Activated CD4-positive, alpha-beta T cell treated with anti-CD3 and anti-CD28 coated beads, Interleukin-2, amount 10 ng/mL, durations not matched to agents 7 days and 5 days (primary cell): ENCODE data around the gene SNAI3. TPM values are rescaled to one million over a fixed set of nuclear protein-coding genes. Genes with fewer than 3 reads are reported as not detected.

Source experiments
- CTCF ChIA-PET: fragments of 350-600 bp; sonication (Branson Sonifier 250); formaldehyde crosslinking; loops from one replicate; lab custom pipeline; 2021; ENCODE audit warnings: antibody characterized with exemption; lab: Charles Lee
- POLR2A ChIA-PET: fragments of 350-600 bp; sonication (Branson Sonifier 250); formaldehyde crosslinking; loops from one replicate; lab custom pipeline; 2021; ENCODE audit warnings: antibody characterized with exemption; lab: Charles Lee
- DNase-seq: peaks from one replicate; pipeline ENCODE4 v3.0.0-alpha.2; 2020
- H3K27ac Mint-ChIP-seq: one replicate; pipeline ENCODE4 v1.8.0; 2021; ENCODE audit warnings: mild to moderate bottlenecking, moderate library complexity, mixed read lengths
- H3K27me3 Mint-ChIP-seq: one replicate; pipeline ENCODE4 v1.8.0; 2021; ENCODE audit warnings: mixed read lengths
- H3K36me3 Mint-ChIP-seq: one replicate; pipeline ENCODE4 v1.8.0; 2021; ENCODE audit warnings: low read depth, mixed read lengths
- H3K4me1 Mint-ChIP-seq: one replicate; pipeline ENCODE4 v1.8.0; 2021; ENCODE audit warnings: mixed read lengths
- H3K4me3 Mint-ChIP-seq: one replicate; pipeline ENCODE4 v1.8.0; 2021; ENCODE audit warnings: mild to moderate bottlenecking, moderate library complexity, mixed read lengths
- H3K9me3 Mint-ChIP-seq: one replicate; pipeline ENCODE4 v1.8.0; 2021; ENCODE audit warnings: mixed read lengths
- total RNA-seq, 2 experiments: library from RNA; stranded (reverse); gene quantifications; one replicate each; pipeline ENCODE4 v1.2.3, GENCODE V29; 2021

SNAI3 gene
- 10 to 100 TPM; 21.0 to 24.2 TPM for total RNA-seq

DNA sequence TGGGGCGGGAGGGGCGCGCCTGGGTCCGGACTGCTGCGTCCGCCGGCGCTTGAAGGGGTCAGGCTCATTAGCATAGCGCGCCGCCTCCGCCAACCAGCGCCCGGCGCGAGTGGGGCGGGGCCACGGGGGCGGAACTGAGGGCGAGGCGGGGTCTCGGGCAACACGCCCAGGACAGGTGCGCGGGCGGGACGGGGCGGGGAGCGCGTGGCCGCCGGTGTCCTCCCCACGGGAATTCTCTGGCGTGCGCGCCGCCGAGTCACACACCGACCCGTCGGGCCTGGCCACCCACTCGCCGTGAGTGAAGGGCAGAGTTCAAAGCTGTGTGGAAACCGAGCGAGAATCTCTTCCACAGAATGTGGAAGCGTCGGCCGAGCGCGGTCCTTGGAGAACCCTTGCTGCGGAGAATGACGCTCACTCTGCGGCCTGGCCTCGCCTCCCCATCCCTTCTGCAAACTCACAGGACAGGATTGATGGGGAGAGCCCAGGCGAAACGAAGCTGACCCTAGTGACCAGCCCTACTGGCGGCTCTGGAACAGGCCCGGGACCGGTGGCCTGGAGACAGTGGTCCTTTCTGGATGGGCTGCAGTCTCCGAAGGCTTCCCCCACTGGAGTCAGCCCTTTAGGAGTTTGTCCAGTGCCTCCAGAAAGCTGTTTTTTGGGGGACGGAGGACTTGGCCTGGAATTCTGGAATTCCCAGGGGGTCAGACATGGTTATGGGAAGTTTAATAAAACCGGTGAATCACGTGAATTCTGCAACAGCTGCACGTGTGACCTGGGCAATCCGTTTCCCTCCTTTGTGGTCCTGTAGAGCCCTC, at the start of gene SNAI3:
Gene SNAI3, minus strand, starts transcription at position 69 of the 815 bp plus-strand sequence. CDS start 101 bp downstream, outside the sequence.
- peak within 1 kb of the TSS; percentile 79 for H3K4me3 Mint-ChIP-seq
- peaks cover 73% of the 10 kb centered on the region for H3K4me1 Mint-ChIP-seq
- H3K27me3 Mint-ChIP-seq: no peaks in the 10 kb centered on the region
- H3K27ac Mint-ChIP-seq: peak within 1 kb of the TSS; percentile 71
- ChIA-PET CTCF (interaction anchor here (0.6 to 1.3 kb wide), 4 partner anchors 14 to 58 kb away, joined by 3 to 4 read pairs (median 3); no protein-coding TSS in a partner anchor), POLR2A (interaction anchor here (1.5 kb wide), 1 partner anchor 14 kb away, joined by 5 read pairs; no protein-coding TSS in a partner anchor)
- peak; percentile 89 for DNase-seq
- no peaks in the 10 kb centered on the region for H3K9me3 Mint-ChIP-seq
- peaks cover 16% of the 10 kb centered on the region for H3K36me3 Mint-ChIP-seq

DNA sequence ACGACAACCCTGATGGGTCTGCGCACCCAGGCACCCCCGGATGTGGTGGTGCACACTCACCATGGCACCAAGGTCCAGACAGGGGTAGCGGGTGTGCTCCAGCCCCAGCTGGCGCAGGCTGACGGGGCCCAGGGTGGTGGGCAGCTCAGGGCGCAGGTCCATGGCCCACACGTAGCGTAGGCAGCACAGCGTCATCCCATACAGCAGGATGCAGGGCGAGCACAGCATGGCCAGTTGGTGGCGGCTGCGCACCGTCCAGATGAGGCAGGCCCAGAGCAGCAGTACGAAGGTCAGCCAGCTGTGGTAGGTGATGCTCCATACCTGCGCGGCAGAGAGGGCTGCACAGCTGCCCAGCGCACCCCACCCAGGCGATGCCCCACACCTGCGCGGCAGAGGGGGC, 49.8 kb upstream of the SNAI3 start:
- Mint-ChIP-seq H3K9me3 (no peaks in the 10 kb centered on the region), H3K4me3 (no peak overlapping the region), H3K4me1 (peaks cover 3% of the 10 kb centered on the region), H3K27ac (no peak overlapping the region), H3K36me3 (peaks cover 14% of the 10 kb centered on the region), H3K27me3 (no peaks in the 10 kb centered on the region)
- DNase-seq: no peak
- ChIA-PET CTCF (interaction anchor here (0.6 to 2.7 kb wide), 7 partner anchors 10 to 431 kb away, joined by 3 to 26 read pairs (median 6); partner anchors contain the start of gene APRT), POLR2A (no interaction called here)

DNA sequence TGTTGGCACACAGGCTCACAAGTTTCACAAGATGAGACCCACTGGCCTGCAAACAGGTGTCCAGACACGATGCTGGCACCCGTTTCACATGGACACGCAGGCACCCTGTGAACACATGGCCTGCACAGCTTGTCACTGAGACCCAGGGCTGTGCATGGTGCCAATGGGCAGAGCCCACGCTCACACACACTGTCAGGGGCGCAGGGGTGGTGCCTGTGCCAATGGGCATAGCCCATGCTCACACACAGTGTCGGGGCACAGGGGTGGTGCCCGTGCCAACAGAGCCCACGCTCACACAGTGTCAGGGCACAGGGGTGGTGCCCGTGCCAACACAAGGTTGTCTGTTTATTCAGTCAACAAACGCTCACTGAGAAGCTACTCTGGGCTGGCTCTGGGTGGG, 49.3 kb upstream of the SNAI3 start:
- no peak for DNase-seq
- H3K27ac Mint-ChIP-seq: no peak overlapping the region
- H3K9me3 Mint-ChIP-seq: no peaks in the 10 kb centered on the region
- H3K36me3 Mint-ChIP-seq: peaks cover 15% of the 10 kb centered on the region
- no peak overlapping the region for H3K4me3 Mint-ChIP-seq
- ChIA-PET CTCF (interaction anchor here (0.6 to 2.7 kb wide), 5 partner anchors 18 to 432 kb away, joined by 3 to 11 read pairs (median 4); partner anchors contain the start of gene APRT), POLR2A (no interaction called here)
- H3K4me1 Mint-ChIP-seq: peaks cover 5% of the 10 kb centered on the region
- no peaks in the 10 kb centered on the region for H3K27me3 Mint-ChIP-seq

DNA sequence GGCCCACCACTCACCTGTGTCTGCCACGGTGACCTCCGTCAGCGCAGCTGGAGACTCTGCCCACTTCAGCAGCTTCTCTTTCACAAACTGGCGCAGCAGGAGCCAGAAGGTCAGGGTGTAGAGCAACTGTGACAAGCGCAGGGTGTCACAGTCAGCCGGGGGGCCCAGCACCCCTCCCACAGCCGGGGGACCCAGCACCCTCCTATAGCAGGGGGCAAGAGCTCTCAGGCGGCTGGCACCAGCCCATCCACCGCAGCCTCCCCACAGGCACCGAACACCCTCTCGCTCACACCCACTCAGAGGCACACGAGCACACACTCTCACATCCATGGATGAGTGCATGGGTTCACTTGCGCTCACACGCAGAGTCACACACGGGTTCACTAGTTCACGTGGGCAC, 48.8 kb upstream of the SNAI3 start:
- ChIA-PET CTCF (interaction anchor here (0.9 to 1.6 kb wide), 2 partner anchors 18 to 432 kb away, joined by 3 to 4 read pairs; no protein-coding TSS in a partner anchor), POLR2A (no interaction called here)
- peaks cover 5% of the 10 kb centered on the region for H3K4me1 Mint-ChIP-seq
- H3K9me3 Mint-ChIP-seq: no peaks in the 10 kb centered on the region
- peaks cover 15% of the 10 kb centered on the region for H3K36me3 Mint-ChIP-seq
- H3K4me3 Mint-ChIP-seq: no peak overlapping the region
- DNase-seq: no peak
- no peaks in the 10 kb centered on the region for H3K27me3 Mint-ChIP-seq
- no peak overlapping the region for H3K27ac Mint-ChIP-seq

DNA sequence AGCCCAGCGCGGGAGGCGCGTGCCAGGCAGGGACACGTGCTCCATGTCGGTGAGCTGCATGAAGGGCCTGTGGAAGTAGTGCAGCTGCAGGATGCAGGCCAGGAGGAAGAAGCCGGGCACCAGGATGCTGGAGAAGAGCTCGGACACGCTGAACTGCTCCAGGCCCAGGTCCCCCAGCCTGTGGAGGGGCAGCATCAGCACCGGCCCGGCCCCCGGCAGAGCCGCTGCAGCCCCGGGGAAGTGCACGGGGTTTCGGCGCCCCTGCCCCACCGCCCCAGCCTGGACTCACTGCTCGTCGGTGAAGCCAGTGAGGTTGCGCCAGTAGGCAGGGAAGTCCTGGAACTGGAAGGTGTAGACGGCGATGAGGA, 48.0 kb upstream of the SNAI3 start:
- no peak overlapping the region for H3K27ac Mint-ChIP-seq
- H3K36me3 Mint-ChIP-seq: peaks cover 15% of the 10 kb centered on the region
- DNase-seq: no peak
- POLR2A ChIA-PET: no interaction called here
- no peaks in the 10 kb centered on the region for H3K27me3 Mint-ChIP-seq
- no peak overlapping the region for H3K4me3 Mint-ChIP-seq
- CTCF ChIA-PET: interaction anchor here (1.6 kb wide), 1 partner anchor 17 kb away, joined by 4 read pairs; no protein-coding TSS in a partner anchor
- H3K4me1 Mint-ChIP-seq: peaks cover 5% of the 10 kb centered on the region
- H3K9me3 Mint-ChIP-seq: no peaks in the 10 kb centered on the region

DNA sequence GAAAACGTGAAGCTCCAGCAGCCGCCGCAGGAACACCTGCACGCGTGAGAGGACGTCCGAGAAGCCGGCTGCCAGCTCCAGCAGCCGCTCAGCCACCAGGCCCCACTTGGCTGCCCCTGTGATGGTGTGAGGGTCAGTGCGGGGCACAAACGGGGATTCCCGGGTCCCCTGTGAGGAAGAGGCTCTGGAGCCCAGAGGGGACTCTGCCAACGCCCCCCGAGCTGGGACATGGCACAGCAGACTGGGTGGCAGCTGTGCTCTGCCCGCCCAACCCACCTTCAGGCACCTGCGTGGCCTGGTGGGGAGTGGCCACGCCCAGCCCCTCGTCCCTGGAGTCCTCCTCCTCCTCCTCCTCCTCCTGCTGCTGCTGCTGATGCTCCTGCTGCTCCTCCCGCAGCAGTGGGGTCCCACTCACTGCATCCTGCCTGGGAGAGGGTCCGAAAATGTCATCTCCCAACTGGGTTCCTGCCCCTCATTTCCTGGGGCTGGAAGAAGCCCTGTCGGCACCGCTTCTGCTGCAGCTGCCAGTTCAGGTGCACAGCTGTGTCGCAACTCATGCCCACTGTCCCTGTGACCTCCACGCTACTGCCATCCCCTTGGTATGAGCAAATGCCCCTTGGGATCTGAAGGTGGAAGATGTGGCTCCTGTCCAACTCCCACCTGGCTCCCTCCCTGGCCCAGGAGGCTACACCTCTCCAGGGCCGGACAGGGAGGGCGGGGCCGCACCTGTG, 47.5 kb upstream of the SNAI3 start:
- POLR2A ChIA-PET: no interaction called here
- no peaks in the 10 kb centered on the region for H3K9me3 Mint-ChIP-seq
- DNase-seq: no peak
- no peak overlapping the region for H3K27ac Mint-ChIP-seq
- H3K4me1 Mint-ChIP-seq: peaks cover 5% of the 10 kb centered on the region
- CTCF ChIA-PET: interaction anchor here (1.5 to 1.6 kb wide), 2 partner anchors 9 to 17 kb away, joined by 4 to 7 read pairs; no protein-coding TSS in a partner anchor
- H3K4me3 Mint-ChIP-seq: no peak overlapping the region
- H3K27me3 Mint-ChIP-seq: no peaks in the 10 kb centered on the region
- peaks cover 15% of the 10 kb centered on the region for H3K36me3 Mint-ChIP-seq

DNA sequence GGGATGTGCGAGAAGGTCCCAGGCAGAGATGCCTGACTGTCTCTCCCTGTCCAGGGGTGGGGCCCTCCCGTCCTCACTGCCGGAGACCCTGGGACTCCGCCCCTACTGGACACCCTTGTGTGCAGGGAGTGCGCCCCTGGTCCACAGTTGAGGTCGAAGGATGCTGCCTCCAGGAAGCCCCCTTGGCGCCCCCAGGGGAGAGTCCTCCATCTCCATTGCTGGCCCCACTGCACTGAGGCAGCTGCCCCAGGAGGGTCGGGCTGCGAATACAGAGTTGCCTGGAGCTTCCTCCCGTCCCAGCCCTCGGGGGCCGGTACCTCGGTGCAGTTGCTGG, 46.6 kb upstream of the SNAI3 start:
- no peak for DNase-seq
- Mint-ChIP-seq H3K9me3 (no peaks in the 10 kb centered on the region), H3K27ac (no peak overlapping the region), H3K36me3 (peaks cover 15% of the 10 kb centered on the region), H3K4me1 (peaks cover 5% of the 10 kb centered on the region), H3K4me3 (no peak overlapping the region), H3K27me3 (no peaks in the 10 kb centered on the region)
- POLR2A ChIA-PET: no interaction called here
- CTCF ChIA-PET: interaction anchor here (1.5 kb wide), 1 partner anchor 10 kb away, joined by 7 read pairs; no protein-coding TSS in a partner anchor

DNA sequence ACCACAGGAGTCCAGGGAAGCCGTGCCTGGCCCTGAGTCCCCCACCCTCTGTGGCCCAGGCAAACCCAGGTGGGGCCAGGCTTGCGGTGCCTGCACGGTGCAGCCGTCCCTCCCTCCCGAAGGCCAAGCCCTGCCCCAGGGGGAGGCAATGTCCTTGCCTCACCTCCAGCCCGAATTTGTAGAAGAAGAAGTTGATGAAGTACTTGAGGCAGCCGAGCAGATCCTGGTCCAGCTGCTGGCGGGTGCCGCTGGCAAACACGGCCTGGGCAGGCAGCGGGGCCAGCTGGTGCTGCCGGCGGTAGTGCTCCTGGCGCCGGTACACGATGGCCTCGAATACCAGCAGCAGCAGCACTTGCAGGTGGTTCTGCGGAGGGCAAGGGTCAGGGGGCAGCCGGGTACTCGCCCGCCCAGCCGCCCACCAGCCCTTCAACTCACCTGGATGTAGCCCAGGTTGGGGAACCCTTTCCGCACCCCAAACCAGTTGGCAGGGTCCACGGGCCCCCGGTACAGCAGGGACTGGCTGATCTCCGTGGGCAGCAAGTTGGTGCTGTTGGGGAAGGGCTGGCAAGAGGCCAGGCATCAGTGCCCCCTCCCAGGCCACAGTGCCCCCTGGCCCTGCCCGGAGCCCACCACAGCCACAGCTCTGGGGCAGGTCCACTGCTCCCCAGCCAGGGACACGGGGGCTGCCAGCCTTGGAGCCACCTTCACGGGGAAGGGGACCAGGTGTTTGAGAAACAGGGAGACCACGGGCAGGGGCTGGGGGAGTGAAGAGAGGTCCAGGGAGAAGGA, 46.1 kb upstream of the SNAI3 start:
- Mint-ChIP-seq H3K27me3 (no peaks in the 10 kb centered on the region), H3K27ac (no peak overlapping the region), H3K9me3 (no peaks in the 10 kb centered on the region), H3K4me1 (peaks cover 5% of the 10 kb centered on the region), H3K4me3 (no peak overlapping the region), H3K36me3 (peaks cover 18% of the 10 kb centered on the region)
- CTCF ChIA-PET: interaction anchor here (1.5 kb wide), 1 partner anchor 11 kb away, joined by 7 read pairs; no protein-coding TSS in a partner anchor
- no peak for DNase-seq
- POLR2A ChIA-PET: no interaction called here

DNA sequence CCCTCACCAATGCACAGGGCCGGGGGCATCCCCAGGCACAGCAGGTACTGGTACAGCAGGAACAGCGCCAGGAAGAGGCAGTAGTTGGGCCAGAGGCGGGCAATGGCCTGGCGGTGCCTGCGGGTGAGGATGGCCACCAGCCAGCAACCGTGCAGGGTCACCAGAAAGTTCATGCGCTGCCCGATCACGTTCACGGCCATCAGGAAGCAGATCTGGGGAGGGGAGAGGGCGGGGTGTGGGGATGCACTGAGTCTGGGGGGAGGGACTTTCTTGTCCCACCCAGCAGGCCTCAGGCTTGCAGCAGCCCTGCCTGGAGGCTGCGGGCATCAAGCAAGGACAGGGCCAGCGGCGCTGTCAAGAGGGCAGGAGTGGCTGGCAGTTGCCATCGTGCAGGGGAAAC, 45.4 kb upstream of the SNAI3 start:
- H3K4me1 Mint-ChIP-seq: peaks cover 5% of the 10 kb centered on the region
- ChIA-PET CTCF (no interaction called here), POLR2A (no interaction called here)
- no peak for DNase-seq
- H3K27me3 Mint-ChIP-seq: no peaks in the 10 kb centered on the region
- H3K27ac Mint-ChIP-seq: no peak overlapping the region
- H3K36me3 Mint-ChIP-seq: peaks cover 17% of the 10 kb centered on the region
- no peaks in the 10 kb centered on the region for H3K9me3 Mint-ChIP-seq
- H3K4me3 Mint-ChIP-seq: no peak overlapping the region

DNA sequence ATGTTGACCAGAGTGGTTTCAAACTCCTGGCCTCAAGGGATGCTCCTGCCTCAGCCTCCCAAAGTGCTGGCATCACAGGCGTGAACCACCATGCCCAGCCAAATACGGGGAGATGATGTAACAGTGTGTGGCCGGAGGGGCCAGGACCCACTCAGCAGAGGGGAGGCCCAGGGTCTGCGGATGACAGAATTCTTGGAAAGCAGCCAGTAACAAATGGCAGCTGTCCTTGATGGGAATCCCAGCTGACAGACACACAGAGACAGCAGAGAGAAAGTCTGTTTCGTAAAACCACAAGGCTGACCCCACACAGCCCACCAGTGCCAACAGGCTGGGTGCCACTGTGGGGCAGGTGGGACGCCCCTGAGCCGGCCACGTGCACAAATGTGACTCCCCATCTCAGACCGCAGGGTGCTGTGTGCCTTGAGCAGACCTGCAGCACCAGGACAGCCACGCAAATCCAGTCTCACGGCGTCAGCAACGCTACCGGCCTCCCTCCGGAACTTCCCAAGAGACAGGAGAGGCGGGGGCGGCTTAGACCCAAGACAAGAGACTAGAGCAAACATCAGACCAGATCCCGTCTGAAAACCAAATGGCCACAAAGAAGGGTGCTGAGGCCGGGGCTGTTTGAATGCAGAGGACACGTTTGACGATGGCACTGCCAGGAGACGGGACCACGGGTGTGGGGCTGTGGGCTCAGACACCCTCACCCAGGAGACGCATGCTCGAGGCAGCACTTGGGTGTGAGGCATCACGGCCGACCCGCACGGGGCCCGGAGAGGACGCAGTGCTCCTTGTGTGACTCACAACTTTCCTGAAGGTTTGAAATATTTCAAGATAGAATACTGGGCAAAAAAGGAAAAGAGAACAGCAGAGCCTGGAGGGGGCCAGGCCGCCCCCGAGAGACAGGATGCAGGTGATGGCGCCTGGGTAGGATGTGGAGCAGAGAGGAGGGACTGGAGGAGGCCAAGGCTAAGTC, 44.6 kb upstream of the SNAI3 start:
- no peaks in the 10 kb centered on the region for H3K27me3 Mint-ChIP-seq
- POLR2A ChIA-PET: no interaction called here
- no peak overlapping the region for H3K27ac Mint-ChIP-seq
- DNase-seq: no peak
- CTCF ChIA-PET: no interaction called here
- no peak overlapping the region for H3K4me3 Mint-ChIP-seq
- H3K4me1 Mint-ChIP-seq: peaks cover 5% of the 10 kb centered on the region
- peaks cover 15% of the 10 kb centered on the region for H3K36me3 Mint-ChIP-seq
- no peaks in the 10 kb centered on the region for H3K9me3 Mint-ChIP-seq

DNA sequence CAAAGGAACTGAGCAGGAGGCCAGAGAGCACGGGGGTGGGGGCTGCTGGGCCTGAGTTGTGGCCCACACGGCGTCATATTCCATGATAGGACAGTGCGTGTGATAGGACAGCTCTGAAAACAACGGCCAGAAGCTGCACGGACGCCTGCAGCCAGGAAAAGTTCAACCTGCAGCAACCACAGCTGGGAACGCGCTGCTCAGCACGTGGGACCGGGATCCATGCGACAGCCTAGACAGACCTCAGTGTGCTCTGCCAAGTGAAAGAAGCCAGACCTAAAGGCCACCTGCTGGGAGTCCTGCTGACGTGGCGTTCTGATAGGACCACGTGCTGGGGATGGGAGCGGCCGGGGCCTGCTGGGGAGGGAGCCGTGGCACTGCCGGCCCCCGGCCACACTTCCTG, 41.6 kb upstream of the SNAI3 start:
- Mint-ChIP-seq H3K27ac (no peak overlapping the region), H3K9me3 (no peaks in the 10 kb centered on the region), H3K4me3 (no peak overlapping the region), H3K4me1 (peaks cover 5% of the 10 kb centered on the region), H3K36me3 (peaks cover 19% of the 10 kb centered on the region), H3K27me3 (no peaks in the 10 kb centered on the region)
- no peak for DNase-seq
- CTCF ChIA-PET: no interaction called here
- POLR2A ChIA-PET: no interaction called here
